GM21825 (cell line): ENCODE measurements around the gene DMRTC2.
A peak's percentile ranks its signal among the peaks of the same experiment; 100 is the strongest.
"Not testable (repeated sequence)": the region's sequence is repeated elsewhere in the genome, so short reads cannot be mapped to it uniquely, and the experiment has no call there.

ENCODE experiments used
- ATAC-seq: cut with Tn5 transposase; IDR thresholded peaks from one replicate; pipeline ENCODE4 v1.9.1; 2021; ENCODE audit warnings: mild to moderate bottlenecking, moderate library complexity; ENCODE audit not compliant: unreplicated experiment

The DMRTC2 gene

GRCh38 chr19:41869374-41869955, 24.6 kb downstream of the DMRTC2 start:
- no peak for ATAC-seq

GRCh38 chr19:41870401-41870873, 25.6 kb downstream of the DMRTC2 start:
- ATAC-seq, result no peak

- peak; percentile 52 for ATAC-seq
Observed at GRCh38 chr19:41871573-41872383, 26.9 kb downstream of the DMRTC2 start.

GRCh38 chr19:41872384-41872774, 27.5 kb downstream of the DMRTC2 start:
- ATAC-seq, result no peak

- ATAC-seq, result no peak
Observed at GRCh38 chr19:41872775-41873647, 28.2 kb downstream of the DMRTC2 start.

- not testable (repeated sequence) for ATAC-seq
Observed at GRCh38 chr19:41875973-41876372, 31.1 kb downstream of the DMRTC2 start.

- ATAC-seq, result peak; percentile 58
Observed at GRCh38 chr19:41876847-41877832, 32.3 kb downstream of the DMRTC2 start, which contains the start of gene CD79A. Gene CD79A (plus strand): TSS chr19:41877279. CDS start chr19:41877305, 26 bp downstream.

GRCh38 chr19:41877916-41878905, 33.4 kb downstream of the DMRTC2 start:
- ATAC-seq, result no peak

GRCh38 chr19:41879080-41879479, 34.2 kb downstream of the DMRTC2 start:
- no peak for ATAC-seq

- ATAC-seq, result no peak
Observed at GRCh38 chr19:41879670-41880328, 35.0 kb downstream of the DMRTC2 start.

- ATAC-seq, result no peak
Observed at GRCh38 chr19:41880329-41880708, 35.5 kb downstream of the DMRTC2 start.

GRCh38 chr19:41882568-41883462, 38.0 kb downstream of the DMRTC2 start, which contains the start of gene ARHGEF1:
Gene ARHGEF1 (plus strand): TSS chr19:41883184. CDS start chr19:41888083, 4,899 bp downstream.
- no peak for ATAC-seq

GRCh38 chr19:41883463-41883820, 38.6 kb downstream of the DMRTC2 start:
- ATAC-seq, result no peak

- ATAC-seq, result peak; percentile 58
Observed at GRCh38 chr19:41883821-41884733, 39.2 kb downstream of the DMRTC2 start.

- ATAC-seq, result no peak
Observed at GRCh38 chr19:41886761-41887710, 42.2 kb downstream of the DMRTC2 start.
